Vagina (tissue), 2 donors: ENCODE measurements around the gene TM9SF3. TPM values are rescaled to one million over a fixed set of nuclear protein-coding genes. Genes with fewer than 3 reads are reported as not detected.
"Not testable (repeated sequence)": the region's sequence is repeated elsewhere in the genome, so short reads cannot be mapped to it uniquely, and the experiment has no call there.

Experiments used
- DNase-seq, 2 donors: peaks; one replicate each; pipeline ENCODE4 v3.0.0-alpha.2; 2017; ENCODE audit errors: extremely low spot score in 2 of 2
- H3K27ac ChIP-seq: fragments of 200-600 bp; sonication (generic); one replicate; pipeline ENCODE4 v1.5.1; 2019
- H3K27me3 ChIP-seq: fragments of 200-600 bp; sonication (generic); one replicate; pipeline ENCODE4 v1.5.1; 2019
- H3K36me3 ChIP-seq, 2 donors: fragments of 200-600 bp; sonication (generic); one replicate each; pipeline ENCODE4 v1.5.1; 2017 to 2019
- H3K4me1 ChIP-seq: fragments of 200-600 bp; sonication (generic); one replicate; pipeline ENCODE4 v1.5.1; 2019
- H3K4me3 ChIP-seq, 2 donors: fragments of 200-600 bp; sonication (generic); 1 replicate in 1 of 2; 2 replicates in 1 of 2; pipeline ENCODE4 v1.5.1; 2016 to 2019
- H3K9me3 ChIP-seq: fragments of 200-600 bp; sonication (generic); one replicate; pipeline ENCODE4 v1.5.1; 2019
- CTCF ChIP-seq, 3 experiments: fragments of 450-650 bp in 2 of 3; fragments of 200-600 bp in 1 of 3; sonication (generic) in 1 of 3; IDR thresholded peaks; one replicate each; pipeline ENCODE4 v1.5.1; 2017 to 2019; ENCODE audit warnings: antibody characterized with exemption in 3 of 3, mild to moderate bottlenecking in 2 of 3, moderate library complexity in 2 of 3
- POLR2A ChIP-seq, 2 donors: fragments of 450-650 bp; IDR thresholded peaks; one replicate each; pipeline ENCODE4 v1.6.1; 2017; ENCODE audit warnings: antibody characterized with exemption in 2 of 2, mild to moderate bottlenecking in 2 of 2, moderate library complexity in 2 of 2
- POLR2AphosphoS5 ChIP-seq, 2 donors: sonication (generic); formaldehyde crosslinking; IDR thresholded peaks; one replicate each; pipeline ENCODE4 v1.9.0; 2017; ENCODE audit warnings: antibody characterized with exemption in 2 of 2, mild to moderate bottlenecking in 2 of 2, low read depth in 1 of 2; ENCODE audit not compliant: insufficient read depth in 1 of 2
- intact Hi-C: fragments of 100-400 bp; cut with DNase I; formaldehyde crosslinking; loops from one replicate; pipeline ENCODE4 v1.15.1; 2023
- total RNA-seq: library from RNA; depleted of rRNA; stranded (reverse); fragments of >200 nt; gene quantifications from one replicate; pipeline ENCODE4 v1.2.3, GENCODE V29; 2016

TM9SF3 gene
- total RNA-seq, 1 donor from 2014 or later: 58.4 TPM

GRCh38 chr10:96579133-96579532 is 7.7 kb downstream of the TM9SF3 start:
- no peak for TF ChIP-seq CTCF (IDR thresholded peaks at IDR 0.05)
- no peak for TF ChIP-seq POLR2A (IDR thresholded peaks at IDR 0.05)
- TF ChIP-seq POLR2AphosphoS5 (IDR thresholded peaks at IDR 0.05; ENCODE audit: insufficient read depth in 1 of 2, low read depth in 1 of 2): no peak
- no peaks in the 10 kb centered on the region for H3K9me3 ChIP-seq
- no peak overlapping the region for H3K27ac ChIP-seq
- H3K27me3 ChIP-seq: no peaks in the 10 kb centered on the region
- intact Hi-C loops: no loop called here
- no peaks in the 10 kb centered on the region for H3K36me3 ChIP-seq
- DNase-seq: no peak
- peaks cover 73% of the 10 kb centered on the region for H3K4me1 ChIP-seq
- no peak overlapping the region for H3K4me3 ChIP-seq

- Histone ChIP-seq H3K27me3 (no peaks in the 10 kb centered on the region), H3K36me3 (no peaks in the 10 kb centered on the region), H3K4me3 (no peak overlapping the region), H3K27ac (no peak overlapping the region), H3K4me1 (peaks cover 68% of the 10 kb centered on the region), H3K9me3 (no peaks in the 10 kb centered on the region)
- no peak for DNase-seq
- TF ChIP-seq POLR2A (IDR thresholded peaks at IDR 0.05) (no peak), POLR2AphosphoS5 (IDR thresholded peaks at IDR 0.05; ENCODE audit: insufficient read depth in 1 of 2, low read depth in 1 of 2) (no peak), CTCF (IDR thresholded peaks at IDR 0.05) (no peak)
- intact Hi-C loops: no loop called here
These were observed 8.2 kb downstream of the TM9SF3 start for GRCh38 chr10:96578633-96579032.

- Histone ChIP-seq H3K4me1 (peaks cover 63% of the 10 kb centered on the region), H3K27ac (no peak overlapping the region), H3K27me3 (no peaks in the 10 kb centered on the region), H3K4me3 (no peak overlapping the region), H3K36me3 (no peaks in the 10 kb centered on the region), H3K9me3 (no peaks in the 10 kb centered on the region)
- TF ChIP-seq POLR2AphosphoS5 (IDR thresholded peaks at IDR 0.05; ENCODE audit: insufficient read depth in 1 of 2, low read depth in 1 of 2) (no peak), CTCF (IDR thresholded peaks at IDR 0.05) (no peak), POLR2A (IDR thresholded peaks at IDR 0.05) (no peak)
- DNase-seq: no peak
- intact Hi-C loops: no loop called here
These were observed 8.8 kb downstream of the TM9SF3 start for GRCh38 chr10:96578022-96578421.

GRCh38 chr10:96577069-96577468 is 9.7 kb downstream of the TM9SF3 start:
- Histone ChIP-seq H3K4me1 (peaks cover 55% of the 10 kb centered on the region), H3K9me3 (no peaks in the 10 kb centered on the region), H3K27ac (no peak overlapping the region), H3K4me3 (no peak overlapping the region), H3K36me3 (no peaks in the 10 kb centered on the region), H3K27me3 (no peaks in the 10 kb centered on the region)
- intact Hi-C loops: no loop called here
- TF ChIP-seq POLR2AphosphoS5 (IDR thresholded peaks at IDR 0.05; ENCODE audit: insufficient read depth in 1 of 2, low read depth in 1 of 2) (no peak), POLR2A (IDR thresholded peaks at IDR 0.05) (no peak), CTCF (IDR thresholded peaks at IDR 0.05) (no peak)
- no peak for DNase-seq

GRCh38 chr10:96576277-96576980 is 10.4 kb downstream of the TM9SF3 start:
- no peak overlapping the region for H3K27ac ChIP-seq
- peaks cover 49% of the 10 kb centered on the region for H3K4me1 ChIP-seq

GRCh38 chr10:96574564-96574963 is 12.2 kb downstream of the TM9SF3 start:
- intact Hi-C loops, H3K36me3 ChIP-seq, H3K27me3 ChIP-seq, H3K9me3 ChIP-seq, H3K27ac ChIP-seq, H3K4me3 ChIP-seq, DNase-seq: not testable (repeated sequence)
- peaks cover 38% of the 10 kb centered on the region for H3K4me1 ChIP-seq

More at GRCh38 chr10:96576277-96576980, 10.4 kb downstream of the TM9SF3 start:
- Histone ChIP-seq H3K27me3 (no peaks in the 10 kb centered on the region), H3K36me3 (no peaks in the 10 kb centered on the region), H3K4me3 (no peak overlapping the region), H3K9me3 (no peaks in the 10 kb centered on the region)
- no peak for DNase-seq
- TF ChIP-seq POLR2A (IDR thresholded peaks at IDR 0.05) (no peak), POLR2AphosphoS5 (IDR thresholded peaks at IDR 0.05; ENCODE audit: insufficient read depth in 1 of 2, low read depth in 1 of 2) (no peak), CTCF (IDR thresholded peaks at IDR 0.05) (no peak)
- intact Hi-C loops: no loop called here
